H1 (cell line): Measurements from ENCODE around the gene ATP2A3. TPM values are rescaled to one million over a fixed set of nuclear protein-coding genes. Genes with fewer than 3 reads are reported as not detected.

Source experiments
- CTCF ChIA-PET: fragments of 300-600 bp; sonication (Branson Sonifier 250); formaldehyde crosslinking; loops from one replicate; lab custom pipeline; 2021; ENCODE audit not compliant: partially characterized antibody; lab: Charles Lee
- POLR2A ChIA-PET: fragments of 300-600 bp; sonication (Branson Sonifier 250); formaldehyde crosslinking; loops from one replicate; lab custom pipeline; 2021; ENCODE audit warnings: inconsistent platforms; ENCODE audit not compliant: partially characterized antibody; lab: Charles Lee
- DNase-seq, 2 experiments: peaks; one replicate each; pipeline versions ENCODE4 v3.0.0 to v3.0.0-alpha.2; 2010 to 2022; ENCODE audit warnings: low spot score in 2 of 2, low read depth in 1 of 2, mixed read lengths in 1 of 2
- FAIRE-seq: peaks from 2 replicates; lab custom pipeline; 2011; peaks lifted over from hg19 to GRCh38; lab: Jason Lieb, UNC
- H2AFZ ChIP-seq: 2 replicates; pipeline ENCODE4 v1.8.1; 2012; ENCODE audit warnings: low read length, inconsistent platforms
- H2AK5ac ChIP-seq: 2 replicates; pipeline ENCODE4 v1.6.1; 2013; ENCODE audit warnings: low read depth, low read length
- H2BK120ac ChIP-seq: replicated peaks from 2 replicates; pipeline ENCODE3; 2013; ENCODE audit warnings: low read depth, low read length, inconsistent platforms
- H2BK12ac ChIP-seq: 2 replicates; pipeline ENCODE4 v1.6.1; 2013; ENCODE audit warnings: low read depth, low read length
- H2BK15ac ChIP-seq: 2 replicates; pipeline ENCODE4 v1.6.1; 2013; ENCODE audit warnings: low read length
- H2BK20ac ChIP-seq: 2 replicates; pipeline ENCODE4 v1.6.1; 2013; ENCODE audit warnings: low read length
- H2BK5ac ChIP-seq: 2 replicates; pipeline ENCODE4 v1.6.1; 2013; ENCODE audit warnings: low read depth, low read length
- H3K14ac ChIP-seq: 2 replicates; pipeline ENCODE4 v1.6.1; 2013; ENCODE audit warnings: inconsistent platforms; ENCODE audit not compliant: insufficient read length
- H3K18ac ChIP-seq: 2 replicates; pipeline ENCODE4 v1.6.1; 2013; ENCODE audit warnings: low read length; ENCODE audit errors: extremely low read depth
- H3K23ac ChIP-seq: 2 replicates; pipeline ENCODE4 v1.6.1; 2013; ENCODE audit warnings: inconsistent platforms; ENCODE audit not compliant: insufficient read length
- H3K23me2 ChIP-seq: 2 replicates; pipeline ENCODE4 v1.6.1; 2013; ENCODE audit warnings: low read depth, low read length
- H3K27ac ChIP-seq: 2 replicates; pipeline ENCODE4 v1.6.1; 2011; ENCODE audit warnings: low read depth, low read length, inconsistent platforms
- H3K27me3 ChIP-seq, 4 experiments: replicated peaks in 1 of 4; 1 replicate in 1 of 4; 2 replicates in 3 of 4; pipeline versions ENCODE4 v1.6.1 to v1.8.1; 2011 to 2013; ENCODE audit warnings: low read length in 3 of 4, mild to moderate bottlenecking in 3 of 4, inconsistent platforms in 2 of 4, mixed read lengths in 2 of 4, moderate library complexity in 1 of 4; ENCODE audit not compliant: control insufficient read depth in 3 of 4, insufficient read depth in 3 of 4; ENCODE audit errors: extremely low read depth in 1 of 4
- H3K36me3 ChIP-seq, 4 experiments: 2 replicates each; pipeline versions ENCODE4 v1.6.1 to v1.8.1; 2011 to 2013; ENCODE audit warnings: mild to moderate bottlenecking in 4 of 4, low read length in 3 of 4, moderate library complexity in 2 of 4, control low read depth in 1 of 4, inconsistent platforms in 1 of 4; ENCODE audit not compliant: insufficient read depth in 4 of 4, control insufficient read depth in 2 of 4
- H3K4ac ChIP-seq: replicated peaks from 2 replicates; pipeline ENCODE3; 2013; ENCODE audit warnings: low read length, low read depth, mixed read lengths, inconsistent platforms; ENCODE audit not compliant: insufficient read length
- H3K4me1 ChIP-seq, 4 experiments: replicated peaks in 1 of 4; 1 replicate in 1 of 4; 2 replicates in 3 of 4; pipeline versions ENCODE4 v1.6.1 to v1.8.1; 2011 to 2013; ENCODE audit warnings: low read length in 3 of 4, inconsistent platforms in 2 of 4, mixed read lengths in 1 of 4; ENCODE audit not compliant: insufficient read depth in 4 of 4, control insufficient read depth in 3 of 4
- H3K4me2 ChIP-seq, 2 experiments: 2 replicates each; pipeline versions ENCODE4 v1.6.1 to v1.8.1; 2011 to 2013; ENCODE audit warnings: low read depth in 2 of 2, low read length in 2 of 2, control low read depth in 1 of 2, inconsistent platforms in 1 of 2, mild to moderate bottlenecking in 1 of 2; ENCODE audit not compliant: insufficient read depth in 1 of 2
- H3K4me3 ChIP-seq, 4 experiments: fragments of 200-600, 300-600 bp in 1 of 4; sonication (generic), shearing (Covaris generic), sonication (Bioruptor Twin) in 1 of 4; 2 replicates each; pipeline versions ENCODE4 v1.5.1 to v1.8.1; 2011 to 2016; ENCODE audit warnings: low read length in 4 of 4, low read depth in 3 of 4, control low read depth in 2 of 4, inconsistent platforms in 2 of 4, mild to moderate bottlenecking in 2 of 4, mixed read lengths in 1 of 4, moderate library complexity in 1 of 4; ENCODE audit not compliant: insufficient read depth in 2 of 4; ENCODE audit errors: extremely low read depth in 1 of 4
- H3K56ac ChIP-seq: replicated peaks from 2 replicates; pipeline ENCODE3; 2013; ENCODE audit warnings: low read depth, mild to moderate bottlenecking, mixed read lengths, low read length, inconsistent platforms; ENCODE audit not compliant: insufficient read length
- H3K79me1 ChIP-seq: 2 replicates; pipeline ENCODE4 v1.6.1; 2013; ENCODE audit warnings: low read depth, low read length, control low read depth
- H3K79me2 ChIP-seq, 2 experiments: 2 replicates each; pipeline versions ENCODE4 v1.6.1 to v1.8.1; 2012 to 2013; ENCODE audit warnings: low read length in 2 of 2, mild to moderate bottlenecking in 2 of 2, inconsistent platforms in 1 of 2; ENCODE audit not compliant: insufficient read depth in 2 of 2, control insufficient read depth in 1 of 2
- H3K9ac ChIP-seq, 4 experiments: replicated peaks in 1 of 4; 1 replicate in 1 of 4; 2 replicates in 3 of 4; pipeline versions ENCODE4 v1.6.1 to v1.8.1; 2011 to 2013; ENCODE audit warnings: low read depth in 3 of 4, low read length in 3 of 4, control low read depth in 2 of 4, mild to moderate bottlenecking in 2 of 4, moderate library complexity in 2 of 4, inconsistent platforms in 1 of 4; ENCODE audit errors: extremely low read depth in 1 of 4
- H3K9me3 ChIP-seq, 2 experiments: 2 replicates each; pipeline versions ENCODE4 v1.6.1 to v1.8.1; 2012 to 2013; ENCODE audit warnings: mild to moderate bottlenecking in 2 of 2, moderate library complexity in 2 of 2, control low read depth in 1 of 2, inconsistent platforms in 1 of 2, low read depth in 1 of 2, low read length in 1 of 2, mixed read lengths in 1 of 2; ENCODE audit not compliant: insufficient read depth in 2 of 2
- H4K20me1 ChIP-seq, 2 experiments: replicated peaks in 1 of 2; 2 replicates each; pipeline versions ENCODE3 to v1.8.1; 2011 to 2013; ENCODE audit warnings: inconsistent platforms in 2 of 2, low read length in 2 of 2, mild to moderate bottlenecking in 1 of 2; ENCODE audit not compliant: insufficient read depth in 2 of 2, control insufficient read depth in 1 of 2
- H4K5ac ChIP-seq: 2 replicates; pipeline ENCODE4 v1.6.1; 2013; ENCODE audit warnings: low read length, low read depth, mixed read lengths, inconsistent platforms; ENCODE audit not compliant: insufficient read length
- H4K8ac ChIP-seq: 2 replicates; pipeline ENCODE4 v1.8.0; 2013; ENCODE audit warnings: mild to moderate bottlenecking, moderate library complexity, low read length, inconsistent platforms; ENCODE audit not compliant: insufficient read depth; ENCODE audit errors: extremely low read depth
- H4K91ac ChIP-seq: replicated peaks from 2 replicates; pipeline ENCODE3; 2013; ENCODE audit warnings: low read length, mixed read lengths, inconsistent platforms; ENCODE audit not compliant: insufficient read length
- WGBS, 2 experiments: shearing (Covaris generic) in 1 of 2; methylation state at CpG; one replicate each; pipeline versions ENCODE4 v1.1.6 to v1.1.7; 2013 to 2015; ENCODE audit warnings: low lambda C conversion rate in 2 of 2, mixed read lengths in 2 of 2, inconsistent platforms in 1 of 2, low coverage in 1 of 2, missing lambda C conversion rate in 1 of 2; ENCODE audit not compliant: insufficient replicate concordance in 2 of 2, insufficient coverage in 1 of 2, insufficient read length in 1 of 2; ENCODE audit errors: extremely low coverage in 1 of 2, missing lambda C conversion rate in 1 of 2; 5-methylcytosine and 5-hydroxymethylcytosine counted together
- polyA plus RNA-seq, 7 experiments: library from polyadenylated mRNA; depleted of rRNA in 3 of 7; stranded (reverse) in 5 of 7; unstranded in 2 of 7; fragments of >200 nt in 5 of 7; fragments of 200-250 nt in 2 of 7; gene quantifications; 1 replicate in 5 of 7; 2 replicates in 1 of 7; 4 replicates in 1 of 7; pipeline versions ENCODE4 v1.2.1 to v1.2.3, GENCODE V29; 2011 to 2013; ENCODE audit warnings: missing spikeins in 2 of 7, mixed read lengths in 2 of 7
- total RNA-seq: library from RNA; stranded (reverse); fragmentation: NEBNext Ultra II Directional; extraction: Animal tissue kit (Norgen Biotek cat#: 25700); gene quantifications from 2 replicates; pipeline ENCODE4 v1.2.1, GENCODE V29; 2021

Gene ATP2A3
- total and polyA plus RNA-seq, 2 of the 8 experiments (the other 6 are each of a cell fraction or from before 2014, with no cell fraction given), result 18.4 to 32.5 TPM

GRCh38 chr17:3962217-3962964 lies 1.8 kb downstream of the ATP2A3 start:
- no peak overlapping the region for H3K9ac ChIP-seq
- ChIA-PET CTCF (interaction anchor here (0.6 to 1.8 kb wide), 9 partner anchors 14 to 97 kb away, joined by 3 to 7 read pairs (median 4); no protein-coding TSS in a partner anchor), POLR2A (interaction anchor here (0.6 to 0.8 kb wide), 2 partner anchors 11 to 157 kb away, joined by 3 to 4 read pairs; no protein-coding TSS in a partner anchor)
- H3K23ac ChIP-seq, result no peak overlapping the region
- H4K91ac ChIP-seq, result no peak overlapping the region
- no peak overlapping the region; a peak in 1 of 4 replicates for H3K4me2 ChIP-seq
- H2AK5ac ChIP-seq, result no peak overlapping the region; the same call in 1 of the 2 replicates
- no peak overlapping the region for H3K27ac ChIP-seq
- H3K4ac ChIP-seq, result no peak overlapping the region
- no peak overlapping the region for H3K4me3 ChIP-seq
- H3K14ac ChIP-seq, result no peak overlapping the region
- DNase-seq (no peak), FAIRE-seq (no peak)
- peaks cover 2 to 27% (median 15%) of the 10 kb centered on the region in 4 experiments; a peak in 6 of 7 replicates for H3K27me3 ChIP-seq
- no peak overlapping the region for H2AFZ ChIP-seq
- H4K5ac ChIP-seq, result no peak overlapping the region
- H3K23me2 ChIP-seq, result peaks cover 6% of the 10 kb centered on the region; the same call in 1 of the 2 replicates
- WGBS, 2 experiments, result 83% methylated on average over 8 of the region's 11 CpGs; no CpG with 5 or more reads in 1 of the 2 experiments
- H3K56ac ChIP-seq, result no peak overlapping the region
- peaks cover 0 to 10% of the 10 kb centered on the region in 2 experiments for H4K20me1 ChIP-seq
- H3K36me3 ChIP-seq, result no peaks in the 10 kb centered on the region
- H3K79me2 ChIP-seq, result no peaks in the 10 kb centered on the region
- peak overlapping the region; percentile 37; the same call in 1 of the 2 replicates for H4K8ac ChIP-seq
- no peaks in the 10 kb centered on the region for H3K9me3 ChIP-seq
- H3K18ac ChIP-seq, result no peak overlapping the region
- no peak overlapping the region for H2BK120ac ChIP-seq
- H2BK20ac ChIP-seq, result no peak overlapping the region
- H3K79me1 ChIP-seq, result no peaks in the 10 kb centered on the region; the same call in none of the 2 replicates
- no peak overlapping the region for H2BK5ac ChIP-seq
- no peak overlapping the region for H2BK12ac ChIP-seq
- H3K4me1 ChIP-seq, result peaks cover 3 to 35% (median 18%) of the 10 kb centered on the region in 4 experiments
- H2BK15ac ChIP-seq, result 0 out of 2 replicates have a peak overlapping the region, but pooled peaks have one; percentile 88
